Hepatocyte (in vitro differentiated cells): ENCODE results near the gene SORD. TPM values are rescaled to one million over a fixed set of nuclear protein-coding genes. Genes with fewer than 3 reads are reported as not detected.
"Not testable (repeated sequence)": the region's sequence is repeated elsewhere in the genome, so short reads cannot be mapped to it uniquely, and the experiment has no call there.

Experiments
- DNase-seq: peaks from one replicate; pipeline ENCODE4 v3.0.0-alpha.2; 2016; ENCODE audit warnings: low spot score
- H2AFZ ChIP-seq: fragments of 200-600 bp; sonication (generic); 2 replicates; pipeline ENCODE4 v1.6.0; 2016; ENCODE audit warnings: antibody characterized with exemption, mild to moderate bottlenecking
- H3K27ac ChIP-seq: fragments of 200-600 bp; sonication (generic); 2 replicates; pipeline ENCODE4 v1.5.1; 2016; ENCODE audit warnings: mild to moderate bottlenecking
- H3K27me3 ChIP-seq: fragments of 200-600 bp; sonication (generic); 2 replicates; pipeline ENCODE4 v1.6.1; 2016
- H3K36me3 ChIP-seq: fragments of 200-600 bp; sonication (generic); replicated peaks from 2 replicates; pipeline ENCODE4 v1.5.1; 2016; ENCODE audit warnings: low read depth; ENCODE audit not compliant: insufficient read depth
- H3K4me1 ChIP-seq: fragments of 200-600 bp; sonication (generic); 2 replicates; pipeline ENCODE4 v1.5.1; 2016; ENCODE audit warnings: mild to moderate bottlenecking, moderate library complexity; ENCODE audit not compliant: insufficient read depth
- H3K4me2 ChIP-seq: fragments of 200-600 bp; sonication (generic); 2 replicates; pipeline ENCODE4 v1.6.0; 2016
- H3K4me3 ChIP-seq: fragments of 200-600 bp; sonication (generic); 2 replicates; pipeline ENCODE4 v1.5.1; 2016; ENCODE audit warnings: mild to moderate bottlenecking
- H3K79me2 ChIP-seq: fragments of 200-600 bp; sonication (generic); 2 replicates; pipeline ENCODE4 v1.6.0; 2017; ENCODE audit warnings: mild to moderate bottlenecking
- H3K9me2 ChIP-seq: fragments of 200-600 bp; sonication (generic); replicated peaks from 2 replicates; pipeline ENCODE4 v1.6.0; 2017; ENCODE audit warnings: mild to moderate bottlenecking; ENCODE audit not compliant: insufficient read depth
- H3K9me3 ChIP-seq: fragments of 200-600 bp; sonication (generic); 2 replicates; pipeline ENCODE4 v1.5.1; 2016; ENCODE audit warnings: low read depth, mild to moderate bottlenecking
- H4K20me1 ChIP-seq: fragments of 200-600 bp; sonication (generic); 2 replicates; pipeline ENCODE4 v1.6.0; 2016; ENCODE audit warnings: mild to moderate bottlenecking; ENCODE audit not compliant: insufficient read depth, poor library complexity, severe bottlenecking
- EZH2 ChIP-seq: fragments of 200-600 bp; sonication (generic); IDR thresholded peaks from 2 replicates; pipeline ENCODE4 v1.6.1; 2016; ENCODE audit warnings: antibody characterized with exemption, mild to moderate bottlenecking, borderline replicate concordance
- EZH2phosphoT487 ChIP-seq: fragments of 200-600 bp; sonication (generic); IDR thresholded peaks from one replicate; pipeline ENCODE4 v1.6.1; 2018; ENCODE audit warnings: antibody characterized with exemption, mild to moderate bottlenecking, low read depth, moderate library complexity; ENCODE audit not compliant: unreplicated experiment, severe bottlenecking
- whole genome bisulfite sequencing: methylation state at CpG from one replicate; pipeline ENCODE4 v1.1.6; 2016; ENCODE audit warnings: low lambda C conversion rate; ENCODE audit errors: missing lambda C conversion rate; 5-methylcytosine and 5-hydroxymethylcytosine counted together
- polyA plus RNA-seq: library from polyadenylated mRNA; unstranded; fragments of >200 nt; fragmentation: Nextera tagmentation; extraction: Ambion mirVana; gene quantifications from 2 replicates; pipeline ENCODE4 v1.2.1, GENCODE V29; 2016
- total RNA-seq: library from RNA; depleted of rRNA; stranded (reverse); fragments of >200 nt; gene quantifications from 2 replicates; pipeline ENCODE4 v1.2.3, GENCODE V29; 2014
- TF ChIP-seq, protein P1 (sequence below): fragments of 200-600 bp; sonication (generic); IDR thresholded peaks from 2 replicates; pipeline ENCODE4 v1.5.1; 2016; ENCODE audit warnings: antibody characterized with exemption, mild to moderate bottlenecking; ENCODE audit not compliant: poor library complexity

The SORD gene
- total and polyA plus RNA-seq, 2 experiments from 2014 or later = 81.8 to 116 TPM

DNA sequence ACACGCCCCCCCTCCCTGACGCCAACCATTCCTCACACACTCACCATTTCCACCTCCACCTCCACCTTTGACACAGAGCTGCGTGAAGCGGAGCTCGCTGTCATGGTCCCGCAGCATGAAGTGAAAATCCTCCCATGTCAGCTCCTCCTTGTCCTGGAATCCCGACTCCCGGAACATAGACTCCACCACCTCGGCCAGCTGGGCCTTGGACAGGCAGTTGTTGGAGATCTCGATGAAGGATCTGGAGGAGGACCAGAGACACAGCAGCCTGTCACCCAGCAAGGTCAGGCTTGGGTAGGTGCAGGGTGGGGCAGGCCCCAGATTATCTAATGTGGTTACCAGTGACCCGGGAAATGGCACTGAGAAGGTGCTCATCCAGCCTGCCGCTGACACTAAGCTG, 78.8 kb downstream of the SORD start:
- Histone ChIP-seq H3K9me3 (no peaks in the 10 kb centered on the region), H3K27me3 (no peaks in the 10 kb centered on the region), H3K4me2 (no peak overlapping the region), H3K9me2 (no peaks in the 10 kb centered on the region), H3K36me3 (no peaks in the 10 kb centered on the region), H3K27ac (no peak overlapping the region), H4K20me1 (no peaks in the 10 kb centered on the region), H3K79me2 (no peaks in the 10 kb centered on the region), H3K4me3 (no peak overlapping the region), H2AFZ (no peak overlapping the region), H3K4me1 (no peaks in the 10 kb centered on the region)
- no peak for DNase-seq
- TF ChIP-seq EZH2 (no peak), EZH2phosphoT487 (no peak)
- TF ChIP-seq, protein P1, sequence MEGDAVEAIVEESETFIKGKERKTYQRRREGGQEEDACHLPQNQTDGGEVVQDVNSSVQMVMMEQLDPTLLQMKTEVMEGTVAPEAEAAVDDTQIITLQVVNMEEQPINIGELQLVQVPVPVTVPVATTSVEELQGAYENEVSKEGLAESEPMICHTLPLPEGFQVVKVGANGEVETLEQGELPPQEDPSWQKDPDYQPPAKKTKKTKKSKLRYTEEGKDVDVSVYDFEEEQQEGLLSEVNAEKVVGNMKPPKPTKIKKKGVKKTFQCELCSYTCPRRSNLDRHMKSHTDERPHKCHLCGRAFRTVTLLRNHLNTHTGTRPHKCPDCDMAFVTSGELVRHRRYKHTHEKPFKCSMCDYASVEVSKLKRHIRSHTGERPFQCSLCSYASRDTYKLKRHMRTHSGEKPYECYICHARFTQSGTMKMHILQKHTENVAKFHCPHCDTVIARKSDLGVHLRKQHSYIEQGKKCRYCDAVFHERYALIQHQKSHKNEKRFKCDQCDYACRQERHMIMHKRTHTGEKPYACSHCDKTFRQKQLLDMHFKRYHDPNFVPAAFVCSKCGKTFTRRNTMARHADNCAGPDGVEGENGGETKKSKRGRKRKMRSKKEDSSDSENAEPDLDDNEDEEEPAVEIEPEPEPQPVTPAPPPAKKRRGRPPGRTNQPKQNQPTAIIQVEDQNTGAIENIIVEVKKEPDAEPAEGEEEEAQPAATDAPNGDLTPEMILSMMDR = no peak
- WGBS = 94% methylated on average over 12 of the region's 12 CpGs

- WGBS = 99% methylated on average over 6 of the region's 6 CpGs
Measured at GRCh38 chr15:45102226-45102625, 79.2 kb downstream of the SORD start.

DNA sequence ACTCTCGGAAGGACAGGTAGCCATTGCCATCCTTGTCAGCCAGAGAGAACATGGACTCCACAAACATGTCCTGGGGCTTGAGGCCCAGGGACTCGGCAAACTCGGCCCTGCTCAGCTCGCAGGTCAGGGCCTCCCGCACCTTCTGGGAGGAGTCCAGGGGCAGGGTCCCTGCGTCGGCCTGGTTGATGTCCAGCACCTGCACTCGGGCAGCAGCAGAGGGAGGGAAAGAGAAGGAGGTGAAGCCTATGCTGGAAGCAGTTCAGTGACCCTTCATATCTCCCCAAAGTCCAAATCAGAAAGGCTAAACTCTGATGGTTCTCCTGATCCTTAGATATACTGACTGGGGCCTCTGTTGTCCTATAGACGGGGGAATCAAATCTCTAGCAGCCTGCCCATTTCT, 81.2 kb downstream of the SORD start:
- not testable (repeated sequence) for H2AFZ ChIP-seq, H3K27me3 ChIP-seq, H3K27ac ChIP-seq, DNase-seq, H3K36me3 ChIP-seq, H3K79me2 ChIP-seq, H3K4me1 ChIP-seq, H3K4me3 ChIP-seq, H3K9me3 ChIP-seq, H4K20me1 ChIP-seq, H3K9me2 ChIP-seq, H3K4me2 ChIP-seq
- WGBS = 91% methylated on average over 9 of the region's 9 CpGs

More at GRCh38 chr15:45102226-45102625, 79.2 kb downstream of the SORD start:
- Histone ChIP-seq H3K4me1 (no peaks in the 10 kb centered on the region), H3K4me3 (no peak overlapping the region), H4K20me1 (no peaks in the 10 kb centered on the region), H3K9me2 (no peaks in the 10 kb centered on the region), H3K27ac (no peak overlapping the region), H3K4me2 (no peak overlapping the region), H2AFZ (no peak overlapping the region), H3K9me3 (no peaks in the 10 kb centered on the region), H3K36me3 (no peaks in the 10 kb centered on the region), H3K27me3 (no peaks in the 10 kb centered on the region), H3K79me2 (no peaks in the 10 kb centered on the region)
- TF ChIP-seq, protein P1 = no peak
- TF ChIP-seq EZH2phosphoT487 = no peak
- TF ChIP-seq EZH2 = no peak
- DNase-seq = no peak

GRCh38 chr15:45105586-45105985, 82.6 kb downstream of the SORD start:
- Histone ChIP-seq H3K9me2 (no peaks in the 10 kb centered on the region), H3K27me3 (peaks cover 21% of the 10 kb centered on the region), H4K20me1 (no peaks in the 10 kb centered on the region), H2AFZ (no peak overlapping the region), H3K4me3 (no peak overlapping the region), H3K4me2 (no peak overlapping the region), H3K9me3 (no peaks in the 10 kb centered on the region), H3K79me2 (no peaks in the 10 kb centered on the region), H3K4me1 (no peaks in the 10 kb centered on the region), H3K36me3 (no peaks in the 10 kb centered on the region), H3K27ac (no peak overlapping the region)
- DNase-seq = no peak
- TF ChIP-seq, protein P1 = no peak
- TF ChIP-seq EZH2 (no peak), EZH2phosphoT487 (no peak)
- WGBS = 96% methylated on average over 11 of the region's 11 CpGs
